Keratinocyte (primary cell): Measurements from ENCODE around the gene NOD2.

Experiments
- CTCF ChIP-seq, 3 experiments: IDR thresholded peaks in 1 of 3; conservative IDR thresholded peaks in 1 of 3; optimal IDR thresholded peaks in 1 of 3; 2 replicates in 2 of 3; 3 replicates in 1 of 3; pipeline versions ENCODE3 to v1.5.1; 2011; ENCODE audit warnings: low read length in 3 of 3, mild to moderate bottlenecking in 3 of 3, moderate library complexity in 2 of 3, control low read depth in 1 of 3, inconsistent platforms in 1 of 3; ENCODE audit not compliant: insufficient read depth in 2 of 3; ENCODE audit errors: extremely low read depth in 1 of 3
- EZH2 ChIP-seq: IDR thresholded peaks from one replicate; pipeline ENCODE4 v1.6.1; 2012; ENCODE audit warnings: inconsistent platforms, mild to moderate bottlenecking, low read length, moderate library complexity

GRCh38 chr16:50719401-50720337 is 26.3 kb downstream of the NOD2 start:
- TF ChIP-seq CTCF (optimal IDR thresholded peaks at IDR 0.05 in 1 of 3, IDR thresholded peaks at IDR 0.05 in 1 of 3, conservative IDR thresholded peaks at IDR 0.05 in 1 of 3; ENCODE audit: extremely low read depth in 1 of 3, insufficient read depth in 2 of 3, low read length in 3 of 3) = peak in 1 of 3 experiments; percentile 13
- TF ChIP-seq EZH2 = no peak
